Stimulated activated CD8-positive, alpha-beta memory T cell treated with anti-CD3 and anti-CD28 coated beads, Interleukin-12 subunit alpha, Interleukin-12 subunit beta, amount 100 ng/mL, for 24 hours (primary cell): Measurements from ENCODE around the gene RTN4RL2.

ENCODE experiments used
- DNase-seq: peaks from one replicate; pipeline ENCODE4 v3.0.0-alpha.2; 2020; ENCODE audit errors: extremely low read depth

Gene RTN4RL2

GRCh38 chr11:57481315-57481714, 21.0 kb downstream of the RTN4RL2 start:
- DNase-seq, result no peak

GRCh38 chr11:57481915-57482781, 21.8 kb downstream of the RTN4RL2 start:
- no peak for DNase-seq

GRCh38 chr11:57482782-57483561, 22.6 kb downstream of the RTN4RL2 start:
- DNase-seq, result no peak

GRCh38 chr11:57483562-57483918, 23.2 kb downstream of the RTN4RL2 start:
- DNase-seq, result no peak

GRCh38 chr11:57484141-57484710, 23.9 kb downstream of the RTN4RL2 start:
- no peak for DNase-seq

GRCh38 chr11:57485217-57485990, 25.1 kb downstream of the RTN4RL2 start:
- no peak for DNase-seq

- DNase-seq, result no peak
These were observed 26.9 kb downstream of the RTN4RL2 start for GRCh38 chr11:57487021-57487778.

GRCh38 chr11:57487920-57488659, 27.8 kb downstream of the RTN4RL2 start:
- no peak for DNase-seq

- no peak for DNase-seq
These were observed 30.3 kb downstream of the RTN4RL2 start for GRCh38 chr11:57490456-57491248.

- DNase-seq, result no peak
These were observed 31.2 kb downstream of the RTN4RL2 start for GRCh38 chr11:57491371-57492061.

- DNase-seq, result peak; percentile 37
These were observed 33.5 kb downstream of the RTN4RL2 start for GRCh38 chr11:57493507-57494503.

- no peak for DNase-seq
These were observed 35.9 kb downstream of the RTN4RL2 start for GRCh38 chr11:57496109-57496820.

GRCh38 chr11:57497303-57498247, 37.2 kb downstream of the RTN4RL2 start:
- DNase-seq, result no peak

GRCh38 chr11:57498540-57498939, 38.2 kb downstream of the RTN4RL2 start:
- DNase-seq, result no peak

GRCh38 chr11:57499413-57499982, 39.2 kb downstream of the RTN4RL2 start:
- DNase-seq, result no peak
